ENCODE measurements around the gene OGA. TPM values are rescaled to one million over a fixed set of nuclear protein-coding genes. Genes with fewer than 3 reads are reported as not detected.

OGA gene
- total RNA-seq, 1 experiment from 2014 or later, result 96.1 TPM

DNA sequence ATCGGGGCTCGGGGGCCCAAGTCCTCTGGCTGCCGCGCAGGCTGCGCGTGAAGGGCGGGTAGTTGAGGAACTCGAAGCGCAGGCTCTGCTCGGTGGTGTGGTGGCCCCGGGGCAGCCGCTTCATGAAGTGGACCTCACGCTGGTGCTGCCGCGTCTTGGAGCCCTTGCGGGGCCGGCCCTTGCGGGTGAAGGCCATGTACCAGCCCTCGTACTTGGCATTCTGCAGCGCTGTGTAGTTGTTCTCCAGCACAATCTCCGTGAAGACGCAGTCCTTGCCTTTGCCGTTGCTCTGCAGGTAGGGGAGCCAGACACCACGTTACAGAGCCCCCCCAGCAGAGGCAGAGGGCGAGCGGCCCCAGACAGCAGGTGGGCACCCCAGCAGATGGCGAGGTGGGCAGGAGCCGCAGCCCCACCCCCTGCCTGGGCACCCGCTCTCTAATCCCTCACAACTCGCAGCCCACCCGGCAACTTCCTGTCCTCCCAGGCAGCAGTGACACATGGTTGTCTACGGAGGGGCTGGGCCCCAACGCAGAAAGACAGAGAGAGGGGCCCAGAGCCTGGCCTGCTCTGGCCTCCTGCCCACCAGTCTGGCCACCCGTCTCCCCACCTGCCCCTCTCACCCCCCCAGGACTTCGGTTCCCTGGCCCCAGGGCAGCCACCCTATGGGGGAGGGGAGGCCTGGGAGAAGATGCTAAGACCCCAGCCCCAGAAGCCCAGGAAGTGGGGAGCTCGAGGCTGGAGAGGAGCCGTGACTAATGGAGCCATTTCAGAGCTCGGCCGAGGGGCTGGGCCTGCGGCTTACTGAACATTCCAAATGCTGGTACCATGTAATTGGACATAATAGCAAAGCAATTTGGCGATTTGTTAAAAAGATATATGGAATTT is 47.7 kb downstream of the OGA start:
- no TSS peak for BruUV-seq (replicated peaks)
- no peak overlapping the region for H3K4me3 Mint-ChIP-seq (ENCODE audit: unreplicated experiment)
- intact Hi-C loops (cut with micrococcal nuclease), result no loop called here
- POLR2A ChIA-PET, result no interaction called here
- H3K9me3 Mint-ChIP-seq (ENCODE audit: unreplicated experiment), result no peaks in the 10 kb centered on the region
- no peaks in the 10 kb centered on the region for H3K36me3 Mint-ChIP-seq (ENCODE audit: insufficient read depth, unreplicated experiment)
- no peaks in the 10 kb centered on the region for H3K4me1 Mint-ChIP-seq (ENCODE audit: insufficient read depth, unreplicated experiment)
- CTCF ChIA-PET, result interaction anchor here (0.6 to 3.0 kb wide), 4 partner anchors 10 to 80 kb away, joined by 3 to 26 read pairs (median 8); partner anchors contain the start of gene NPM3
- no peak overlapping the region for H3K27ac Mint-ChIP-seq (ENCODE audit: low read depth, unreplicated experiment)
- DNase-seq (ENCODE audit: unreplicated experiment), result no peak
- no peak for TF ChIP-seq CTCF (IDR thresholded peaks at IDR 0.05; ENCODE audit: unreplicated experiment)
- H3K27me3 Mint-ChIP-seq (ENCODE audit: insufficient read depth, unreplicated experiment), result peaks cover 37% of the 10 kb centered on the region

DNA sequence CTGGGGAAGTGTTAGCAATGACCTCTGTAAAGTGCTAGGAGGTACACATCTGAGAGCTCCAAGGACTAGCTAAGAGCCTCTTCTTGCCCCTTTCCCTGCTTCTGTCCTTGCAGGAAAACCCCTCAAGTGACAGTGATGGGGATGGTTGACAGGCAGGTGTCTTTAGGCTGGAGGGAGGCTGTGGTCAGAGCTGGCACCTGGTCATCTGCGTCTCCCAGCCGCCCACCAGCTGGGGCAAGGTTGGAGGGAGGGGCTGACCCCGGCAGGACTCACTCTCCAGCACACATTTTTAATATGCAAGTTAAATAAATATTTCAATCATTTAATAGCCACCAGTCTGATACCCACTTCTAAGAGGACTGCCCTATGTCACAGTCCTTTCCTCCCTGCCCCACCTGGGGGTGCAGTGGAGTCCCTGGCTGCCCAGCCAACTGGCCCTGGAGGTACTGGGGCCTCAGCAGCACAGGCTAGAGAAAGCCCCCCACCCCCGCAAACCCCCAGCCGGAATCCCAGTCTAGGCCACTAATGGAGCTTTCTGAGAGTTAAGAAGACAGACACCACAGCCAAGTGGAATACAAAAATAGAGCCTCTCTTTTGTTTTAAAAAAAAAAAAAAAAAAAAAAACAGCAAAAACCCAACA is 48.6 kb downstream of the OGA start:
- H3K27ac Mint-ChIP-seq (ENCODE audit: low read depth, unreplicated experiment), result no peak overlapping the region
- no peaks in the 10 kb centered on the region for H3K9me3 Mint-ChIP-seq (ENCODE audit: unreplicated experiment)
- intact Hi-C loops (cut with micrococcal nuclease), result no loop called here
- no peaks in the 10 kb centered on the region for H3K36me3 Mint-ChIP-seq (ENCODE audit: insufficient read depth, unreplicated experiment)
- peaks cover 40% of the 10 kb centered on the region for H3K27me3 Mint-ChIP-seq (ENCODE audit: insufficient read depth, unreplicated experiment)
- TF ChIP-seq CTCF (IDR thresholded peaks at IDR 0.05; ENCODE audit: unreplicated experiment), result no peak
- no peak for DNase-seq (ENCODE audit: unreplicated experiment)
- ChIA-PET CTCF (interaction anchor here (0.6 to 1.8 kb wide), 4 partner anchors 9 to 148 kb away, joined by 3 to 8 read pairs (median 3); no protein-coding TSS in a partner anchor), POLR2A (no interaction called here)
- no peak overlapping the region for H3K4me3 Mint-ChIP-seq (ENCODE audit: unreplicated experiment)
- no TSS peak for BruUV-seq (replicated peaks)
- H3K4me1 Mint-ChIP-seq (ENCODE audit: insufficient read depth, unreplicated experiment), result no peaks in the 10 kb centered on the region

DNA sequence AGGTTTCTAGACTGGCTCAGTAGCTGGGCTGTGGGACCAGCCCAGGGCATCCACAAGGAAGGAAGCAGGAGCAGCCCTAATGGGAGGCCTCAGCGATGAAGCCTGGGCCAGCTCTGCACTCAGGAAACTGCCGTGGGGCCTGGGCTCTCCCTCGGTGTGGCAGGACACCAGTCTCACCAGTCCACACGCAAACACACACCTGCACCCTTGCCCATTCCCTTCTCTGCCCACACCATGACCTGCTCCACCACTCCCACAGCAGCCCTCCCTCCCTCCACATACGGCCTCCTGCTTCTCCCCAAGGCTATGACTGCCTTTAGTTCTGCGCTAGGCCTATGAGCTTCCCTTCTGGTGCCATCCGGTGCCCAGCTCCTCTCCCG is 49.5 kb downstream of the OGA start:
- BruUV-seq (replicated peaks), result no TSS peak
- intact Hi-C loops (cut with micrococcal nuclease), result no loop called here
- no peak for DNase-seq (ENCODE audit: unreplicated experiment)
- ChIA-PET POLR2A (no interaction called here), CTCF (interaction anchor here (0.7 to 1.8 kb wide), 5 partner anchors 10 to 554 kb away, joined by 3 to 8 read pairs (median 3); partner anchors contain the start of genes DPCD and POLL)
- no peak for TF ChIP-seq CTCF (IDR thresholded peaks at IDR 0.05; ENCODE audit: unreplicated experiment)
- Mint-ChIP-seq H3K36me3 (ENCODE audit: insufficient read depth, unreplicated experiment) (no peaks in the 10 kb centered on the region), H3K27ac (ENCODE audit: low read depth, unreplicated experiment) (no peak overlapping the region), H3K4me3 (ENCODE audit: unreplicated experiment) (no peak overlapping the region), H3K27me3 (ENCODE audit: insufficient read depth, unreplicated experiment) (peaks cover 32% of the 10 kb centered on the region), H3K9me3 (ENCODE audit: unreplicated experiment) (no peaks in the 10 kb centered on the region), H3K4me1 (ENCODE audit: insufficient read depth, unreplicated experiment) (no peaks in the 10 kb centered on the region)

Data from MCF 10A (cell line).